ENCODE data around the gene CDC16. TPM values are rescaled to one million over a fixed set of nuclear protein-coding genes. Genes with fewer than 3 reads are reported as not detected.
"Not testable (repeated sequence)": the region's sequence is repeated elsewhere in the genome, so short reads cannot be mapped to it uniquely, and the experiment has no call there.

Gene CDC16
- total RNA-seq, 1 donor from 2014 or later, result 32.0 TPM

GRCh38 chr13:114258589-114258988, 23.9 kb downstream of the CDC16 start:
- intact Hi-C loops (cut with DNase I), result no loop called here
- DNase-seq (ENCODE audit: low spot score), result no peak

DNA sequence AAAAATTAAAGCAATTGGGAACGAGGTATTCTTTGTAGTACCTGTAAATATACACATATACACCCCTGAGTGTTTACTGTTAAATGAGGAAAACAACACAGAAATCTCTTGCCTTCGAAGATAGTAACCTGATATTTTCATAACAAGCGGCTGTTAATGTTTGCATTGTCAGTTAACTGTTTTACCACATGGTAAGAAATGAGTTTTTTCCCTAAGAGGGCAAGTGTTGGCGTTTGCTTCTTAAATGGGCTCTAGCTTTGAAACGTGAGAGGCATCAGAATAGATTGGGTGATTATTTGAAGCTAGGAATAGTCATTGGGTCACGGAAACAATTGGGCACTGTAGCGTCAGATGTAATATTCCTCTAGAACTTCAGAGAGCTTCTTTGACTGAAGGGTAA, 24.7 kb downstream of the CDC16 start:
- DNase-seq (ENCODE audit: low spot score), result no peak
- intact Hi-C loops (cut with DNase I), result no loop called here

DNA sequence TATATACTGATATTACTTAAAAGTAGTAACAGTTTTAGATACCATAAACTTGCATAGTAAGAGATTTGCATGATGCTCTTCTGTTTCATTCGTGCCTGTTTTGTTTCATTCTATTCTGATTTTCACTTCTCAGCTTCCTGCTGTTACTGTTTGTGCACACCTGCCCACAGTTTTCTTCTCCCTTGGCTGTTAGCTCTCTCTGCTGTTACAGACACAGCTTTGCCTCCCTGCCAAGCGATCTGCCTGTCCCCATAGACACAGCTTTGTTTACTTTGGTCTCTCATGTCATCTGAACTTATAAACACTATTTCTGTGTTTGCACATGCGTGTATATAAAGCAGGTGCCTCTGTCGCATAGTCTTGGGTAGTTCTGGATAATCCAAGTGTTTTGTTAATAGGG, 25.3 kb downstream of the CDC16 start:
- no peak for DNase-seq (ENCODE audit: low spot score)
- intact Hi-C loops (cut with DNase I), result no loop called here

GRCh38 chr13:114260814-114261213, 26.1 kb downstream of the CDC16 start:
- intact Hi-C loops (cut with DNase I), result no loop called here
- no peak for DNase-seq (ENCODE audit: low spot score)

GRCh38 chr13:114261328-114261965, 26.8 kb downstream of the CDC16 start:
- intact Hi-C loops (cut with DNase I), result no loop called here

DNA sequence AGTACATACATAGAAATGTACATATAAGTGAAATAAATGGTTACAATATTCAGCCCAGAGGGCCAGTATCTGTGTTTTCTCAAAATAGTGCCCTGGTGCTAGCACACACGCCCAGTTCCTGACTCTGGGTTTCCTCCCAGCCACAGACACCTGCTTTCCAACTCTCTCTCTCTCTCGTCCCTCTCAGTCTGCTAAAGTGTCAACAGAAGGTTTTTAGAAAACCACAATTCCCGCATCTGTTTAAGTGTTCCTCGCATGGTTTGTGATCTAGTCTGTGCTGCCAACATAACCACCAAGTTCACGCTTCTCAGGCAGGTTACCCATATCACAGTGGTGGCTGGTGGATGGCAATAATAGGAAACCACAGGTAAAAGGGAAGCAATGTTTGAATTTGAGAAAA, 28.9 kb downstream of the CDC16 start:
- intact Hi-C loops (cut with DNase I), result no loop called here
- no peak for DNase-seq (ENCODE audit: low spot score)

More at GRCh38 chr13:114261328-114261965, 26.8 kb downstream of the CDC16 start:
- no peak for DNase-seq (ENCODE audit: low spot score)

- intact Hi-C loops (cut with DNase I); DNase-seq (ENCODE audit: low spot score): not testable (repeated sequence)
These were observed 29.6 kb downstream of the CDC16 start for GRCh38 chr13:114264313-114264712.

DNA sequence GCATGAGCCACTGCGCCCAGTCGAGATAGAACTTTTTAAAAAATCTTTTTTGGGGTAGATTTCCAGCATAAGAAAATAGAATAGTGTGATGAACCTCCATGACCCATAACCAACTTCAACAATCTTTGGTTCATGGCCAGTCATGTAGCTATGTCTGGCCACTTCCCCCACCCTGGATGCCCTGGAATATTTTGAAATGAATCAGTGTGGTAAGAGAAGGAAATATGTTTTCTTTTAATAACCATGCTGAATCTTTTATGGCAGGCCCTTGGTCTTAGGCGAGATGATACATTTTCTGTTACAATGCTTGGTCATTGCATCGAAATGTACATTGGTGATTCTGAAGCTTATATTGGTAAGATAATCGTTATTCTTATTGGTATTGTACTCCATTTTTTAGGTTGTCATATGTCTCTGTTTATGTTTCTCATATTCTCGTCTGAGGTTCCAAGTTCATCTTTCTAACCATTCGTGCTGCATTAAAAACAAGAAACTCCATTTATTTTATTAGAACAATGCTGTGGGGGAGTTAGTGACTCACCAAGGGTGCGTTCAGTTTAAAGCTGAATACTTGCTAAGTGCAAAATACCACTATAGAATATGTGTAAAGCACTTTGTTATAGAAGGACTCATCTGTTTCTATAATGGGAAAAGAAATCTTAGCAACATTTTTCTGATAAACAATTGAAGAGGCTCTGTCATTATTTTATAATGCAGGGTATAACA, 30.4 kb downstream of the CDC16 start:
- intact Hi-C loops (cut with DNase I), result no loop called here
- no peak for DNase-seq (ENCODE audit: low spot score)

GRCh38 chr13:114266241-114266640, 31.5 kb downstream of the CDC16 start:
- no peak for DNase-seq (ENCODE audit: low spot score)
- intact Hi-C loops (cut with DNase I), result no loop called here

DNA sequence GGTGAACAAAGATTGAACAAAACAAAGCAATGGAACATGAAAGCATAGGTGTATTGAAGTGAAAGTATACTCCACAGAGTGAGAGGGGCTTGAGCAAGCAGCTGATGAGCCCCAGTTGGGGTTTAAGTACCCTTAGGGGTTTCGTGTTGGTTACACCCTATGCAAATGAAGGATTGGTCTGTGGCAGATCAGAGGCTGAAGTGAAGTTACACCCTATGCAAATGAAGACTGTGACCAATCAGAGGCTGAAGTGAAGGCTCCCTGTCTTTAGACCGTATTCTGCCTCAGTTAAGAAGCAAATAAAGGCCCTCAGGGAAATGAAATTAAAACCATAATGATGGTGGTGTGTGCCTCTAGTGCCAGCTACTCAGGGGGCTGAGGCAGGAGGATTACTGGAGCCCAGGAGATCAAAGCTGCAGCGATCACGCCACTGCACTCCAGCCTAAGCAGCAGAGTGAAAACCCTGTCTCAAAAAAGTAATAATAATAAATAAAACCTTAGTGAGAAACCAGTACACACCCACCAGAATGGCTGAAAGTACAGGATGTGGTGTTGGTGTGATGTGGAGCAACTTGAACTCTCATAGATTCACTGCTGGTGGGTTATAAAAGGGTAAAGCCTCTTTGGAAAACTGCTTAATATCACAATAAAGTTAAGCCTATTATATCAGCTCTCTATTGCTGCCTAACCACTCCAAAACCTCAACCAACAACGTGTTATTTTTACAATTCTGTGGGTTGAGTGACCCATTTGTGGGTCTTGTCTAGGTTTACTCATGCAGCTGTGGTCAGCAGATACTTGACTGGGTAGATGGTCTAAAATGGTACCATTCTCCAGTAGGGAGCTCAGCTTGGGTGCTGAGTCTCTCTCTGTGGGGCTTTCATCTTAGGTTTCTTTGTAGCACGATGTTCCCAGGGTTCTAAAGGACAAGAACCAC, 33.9 kb downstream of the CDC16 start:
- DNase-seq (ENCODE audit: low spot score), result no peak
- intact Hi-C loops (cut with DNase I), result no loop called here

DNA sequence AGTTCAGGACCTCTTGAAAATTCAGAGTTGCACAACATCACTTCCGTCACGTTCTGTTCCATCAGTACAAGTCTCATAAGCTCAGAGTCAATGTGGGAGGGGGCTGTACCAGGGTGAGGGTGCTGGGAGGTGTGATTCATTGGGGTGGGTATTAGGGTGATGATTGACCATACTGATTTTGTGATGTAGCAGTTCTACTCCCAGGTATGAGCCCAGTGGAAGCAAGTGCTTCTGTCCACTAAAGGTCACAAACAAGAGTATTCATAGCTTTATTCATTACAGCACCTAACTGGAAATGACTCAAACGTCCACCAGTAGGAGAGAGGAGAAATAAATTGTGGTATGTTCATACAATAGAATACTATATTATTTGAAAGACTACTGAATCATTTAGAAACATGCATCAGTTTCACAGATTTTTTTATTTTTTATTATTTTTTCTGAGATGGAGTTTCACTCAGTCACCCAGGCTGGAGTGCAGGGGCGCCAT, 34.6 kb downstream of the CDC16 start:
- intact Hi-C loops (cut with DNase I), result no loop called here

GRCh38 chr13:114272977-114273376, 38.3 kb downstream of the CDC16 start:
- no peak for DNase-seq (ENCODE audit: low spot score)
- intact Hi-C loops (cut with DNase I), result no loop called here

More for the DNA sequence above, 34.6 kb downstream of the CDC16 start:
- no peak for DNase-seq (ENCODE audit: low spot score)

DNA sequence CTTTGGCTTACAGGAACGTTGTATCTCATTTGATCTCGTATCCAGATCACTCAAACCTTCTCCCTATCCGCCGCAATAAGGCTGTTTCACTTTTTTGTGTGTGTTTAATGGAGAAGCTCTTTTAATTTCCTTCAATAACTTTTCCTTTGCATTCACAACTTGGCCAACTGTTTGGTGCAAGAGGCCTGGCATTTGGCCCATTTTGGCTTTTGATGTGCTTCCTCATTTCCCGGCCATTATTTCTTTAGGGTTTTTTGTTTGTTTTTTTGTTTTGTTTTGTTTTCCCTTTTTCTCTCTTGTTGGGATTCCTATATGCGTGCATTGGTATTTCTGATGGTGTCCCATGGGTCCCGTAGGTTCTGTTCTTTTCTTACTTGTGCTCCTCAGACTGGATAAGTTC, 40.6 kb downstream of the CDC16 start:
- DNase-seq (ENCODE audit: low spot score), result no peak

GRCh38 chr13:114279146-114279545, 44.4 kb downstream of the CDC16 start:
- intact Hi-C loops (cut with DNase I), result no loop called here

More for the DNA sequence above, 40.6 kb downstream of the CDC16 start:
- intact Hi-C loops (cut with DNase I), result no loop called here

GRCh38 chr13:114279758-114280355, 45.2 kb downstream of the CDC16 start:
- no peak for DNase-seq (ENCODE audit: low spot score)
- intact Hi-C loops (cut with DNase I), result no loop called here

More at GRCh38 chr13:114279146-114279545, 44.4 kb downstream of the CDC16 start:
- no peak for DNase-seq (ENCODE audit: low spot score)

DNA sequence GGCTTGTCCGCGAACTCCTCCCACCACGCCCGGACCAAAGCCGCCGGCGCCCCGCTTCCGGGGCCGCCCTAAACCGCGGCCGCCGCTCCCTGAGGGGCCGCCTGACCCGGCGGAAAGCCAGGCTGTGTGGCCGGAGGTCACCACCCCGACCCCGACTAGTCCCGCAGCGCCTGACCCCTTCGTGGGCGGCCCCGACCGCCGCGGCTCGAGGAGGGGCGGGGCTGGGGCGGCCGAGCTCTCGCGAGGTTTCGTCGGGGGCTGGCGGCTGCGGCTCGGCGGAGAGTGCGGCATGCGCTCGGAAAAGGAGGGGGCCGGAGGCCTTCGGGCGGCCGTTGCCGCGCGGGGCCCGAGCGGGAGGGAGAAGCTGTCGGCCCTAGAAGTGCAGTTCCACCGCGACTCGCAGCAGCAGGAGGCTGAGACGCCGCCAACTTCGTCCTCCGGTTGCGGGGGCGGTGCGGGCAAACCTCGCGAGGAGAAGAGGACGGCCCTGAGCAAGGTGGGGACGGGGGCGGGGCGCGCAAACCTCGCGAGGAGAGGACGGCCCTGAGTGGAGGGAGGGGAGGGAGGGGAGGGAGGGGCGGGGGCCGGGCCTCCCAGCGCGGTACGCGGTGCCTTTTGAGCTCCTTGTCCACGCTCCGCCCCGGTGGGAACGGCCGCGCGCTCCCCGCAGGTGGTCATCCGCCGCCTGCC, 46.8 kb downstream of the CDC16 start, which contains the start of gene UPF3A:
UPF3A (plus strand) TSS at position 251 of the 690 bp plus-strand sequence; CDS start at position 290, 39 bp downstream.
- peak; percentile 95 for DNase-seq (ENCODE audit: low spot score)
- intact Hi-C loops (cut with DNase I), result loop anchor here (2.0 kb wide), 1 partner anchor 33 kb away; the partner anchor contains the start of gene CHAMP1

GRCh38 chr13:114282041-114282670, 47.5 kb downstream of the CDC16 start:
- DNase-seq (ENCODE audit: low spot score), result no peak
- intact Hi-C loops (cut with DNase I), result loop anchor here (2.0 kb wide), 1 partner anchor 33 kb away; the partner anchor contains the start of gene CHAMP1

GRCh38 chr13:114283576-114283975, 48.9 kb downstream of the CDC16 start:
- intact Hi-C loops (cut with DNase I), result loop anchor here (2.0 kb wide), 1 partner anchor 31 kb away; the partner anchor contains the start of gene CHAMP1
- DNase-seq (ENCODE audit: low spot score), result no peak

All from cardiac septum (tissue), 1 donor.